K562 (cell line): Measurements from ENCODE around the gene PYDC1. TPM values are rescaled to one million over a fixed set of nuclear protein-coding genes. Genes with fewer than 3 reads are reported as not detected.

Source experiments
- ATAC-seq: fragments of 200-7000 bp; cut with Tn5 transposase; 3 replicates; pipeline ENCODE4 v1.9.1; 2020; ENCODE audit warnings: moderate library complexity
- BruUV-seq: library from RNA; stranded (reverse); fragments of 400-500 nt; replicated peaks from 2 replicates; lab custom pipeline; 2021; lab: Mats Ljungman, UMichigan
- CTCF ChIA-PET: fragments of 300-600 bp; formaldehyde crosslinking; extraction: SDS; loops from one replicate; lab custom pipeline; 2021; ENCODE audit warnings: low intra/inter-chr PET ratio; lab: Yijun Ruan, JAX
- POLR2A ChIA-PET: fragments of 300-600, 350-650 bp; sonication (Branson Sonifier 250); formaldehyde crosslinking; extraction: SDS; loops from one replicate; lab custom pipeline; 2021; ENCODE audit warnings: antibody characterized with exemption, inconsistent platforms; lab: Yijun Ruan, JAX
- DNase-seq, 4 experiments: peaks; one replicate each; pipeline versions ENCODE4 v3.0.0 to v3.0.0-alpha.2; 2011 to 2018; ENCODE audit warnings: low spot score in 3 of 4, mixed read lengths in 3 of 4; ENCODE audit errors: extremely low read depth in 1 of 4
- FAIRE-seq: peaks from 2 replicates; lab custom pipeline; 2011; peaks lifted over from hg19 to GRCh38; lab: Jason Lieb, UNC
- H2AFZ ChIP-seq: 2 replicates; pipeline ENCODE4 v1.6.0; 2011; ENCODE audit warnings: low read depth, low read length, control low read depth, inconsistent platforms
- H3K27ac ChIP-seq: fragments of 200-600 bp; 3 replicates; pipeline ENCODE4 v1.8.0; 2011; ENCODE audit warnings: low read depth, mild to moderate bottlenecking, control low read depth, inconsistent platforms, low read length, moderate library complexity, mixed read lengths; ENCODE audit errors: extremely low read depth
- H3K27me3 ChIP-seq, 2 experiments: fragments of 300-600 bp in 1 of 2; 2 replicates in 1 of 2; 3 replicates in 1 of 2; pipeline versions ENCODE4 v1.6.0 to v1.8.0; 2011; ENCODE audit warnings: inconsistent platforms in 2 of 2, low read length in 2 of 2, mild to moderate bottlenecking in 1 of 2, mixed read lengths in 1 of 2, moderate library complexity in 1 of 2; ENCODE audit not compliant: control insufficient read depth in 2 of 2, insufficient read depth in 2 of 2
- H3K36me3 ChIP-seq: fragments of 300-600 bp; 3 replicates; pipeline ENCODE4 v1.8.0; 2011; ENCODE audit warnings: mild to moderate bottlenecking, low read length, inconsistent platforms; ENCODE audit not compliant: control insufficient read depth, insufficient read depth
- H3K4me1 ChIP-seq, 2 experiments: fragments of 200-600 bp in 1 of 2; replicated peaks in 1 of 2; 2 replicates in 1 of 2; 3 replicates in 1 of 2; pipeline versions ENCODE4 v1.5.1 to v1.8.0; 2011; ENCODE audit warnings: inconsistent platforms in 2 of 2, low read length in 2 of 2, mild to moderate bottlenecking in 1 of 2, mixed read lengths in 1 of 2, moderate library complexity in 1 of 2; ENCODE audit not compliant: control insufficient read depth in 2 of 2, insufficient read depth in 2 of 2
- H3K4me2 ChIP-seq: 2 replicates; pipeline ENCODE4 v1.6.1; 2011; ENCODE audit warnings: low read length, control low read depth, inconsistent platforms, mixed read lengths; ENCODE audit not compliant: insufficient read depth
- H3K4me3 ChIP-seq: fragments of 200-600 bp; sonication (generic), shearing (Covaris generic); 2 replicates; pipeline ENCODE4 v1.5.1; 2016; ENCODE audit warnings: control low read depth, inconsistent platforms
- H3K79me2 ChIP-seq: fragments of 200-600 bp; 3 replicates; pipeline ENCODE4 v1.8.0; 2011; ENCODE audit warnings: low read length, inconsistent platforms; ENCODE audit not compliant: control insufficient read depth, insufficient read depth
- H3K9ac ChIP-seq, 2 experiments: 2 replicates each; pipeline versions ENCODE4 v1.6.0 to v1.6.1; 2011; ENCODE audit warnings: low read depth in 2 of 2, low read length in 2 of 2, control low read depth in 1 of 2, inconsistent platforms in 1 of 2, mild to moderate bottlenecking in 1 of 2, mixed read lengths in 1 of 2; ENCODE audit not compliant: insufficient read depth in 1 of 2
- H3K9me1 ChIP-seq: one replicate; pipeline ENCODE4 v1.6.0; 2011; ENCODE audit warnings: inconsistent platforms, mild to moderate bottlenecking, low read length, moderate library complexity; ENCODE audit not compliant: control insufficient read depth, insufficient read depth
- H3K9me3 ChIP-seq: replicated peaks from 2 replicates; pipeline ENCODE4 v1.5.1; 2011; ENCODE audit warnings: low read depth, low read length, inconsistent platforms; ENCODE audit not compliant: control insufficient read depth, insufficient read depth
- H4K20me1 ChIP-seq: replicated peaks from 2 replicates; pipeline ENCODE4 v1.6.1; 2011; ENCODE audit warnings: low read length, inconsistent platforms, mixed read lengths; ENCODE audit not compliant: control insufficient read depth, insufficient read depth
- ATF6 ChIP-seq: sonication (generic); formaldehyde crosslinking; IDR thresholded peaks from 2 replicates; pipeline ENCODE4 v1.4.0; 2020; ENCODE audit warnings: mild to moderate bottlenecking, missing genetic modification reagents
- CTCF ChIP-seq, 3 experiments: IDR thresholded peaks in 2 of 3; conservative IDR thresholded peaks in 1 of 3; 2 replicates each; pipeline ENCODE4 v1.5.1; 2011 to 2012; ENCODE audit warnings: low read length in 3 of 3, mild to moderate bottlenecking in 3 of 3, control low read depth in 2 of 3, improper control_type of control experiment in 1 of 3, inconsistent platforms in 1 of 3, low read depth in 1 of 3, mixed read lengths in 1 of 3, moderate library complexity in 1 of 3; ENCODE audit not compliant: insufficient read depth in 2 of 3
- RBFOX2 ChIP-seq: fragments of 200-400 bp; formaldehyde crosslinking; IDR thresholded peaks from 2 replicates; pipeline ENCODE4 v1.6.1; 2017; ENCODE audit warnings: low read depth, mild to moderate bottlenecking, low read length, moderate library complexity
- WGBS: fragments of 100-300 bp; shearing (Covaris generic); methylation state at CpG from one replicate; pipeline ENCODE4 v1.1.6; 2016; ENCODE audit warnings: low coverage, mixed read lengths; ENCODE audit not compliant: insufficient coverage; ENCODE audit errors: missing lambda C conversion rate; 5-methylcytosine and 5-hydroxymethylcytosine counted together
- in situ Hi-C: fragments of 300-500 bp; cut with MboI; formaldehyde crosslinking; loops from 4 replicates; pipeline ENCODE4 v1.15.0; 2018; ENCODE audit warnings: inconsistent platforms, mixed read lengths
- intact Hi-C: fragments of 100-400 bp; cut with micrococcal nuclease; formaldehyde crosslinking; loops from 2 replicates; pipeline ENCODE4 v1.14.2; 2022
- polyA plus RNA-seq, 8 experiments: library from polyadenylated mRNA; depleted of rRNA in 4 of 8; stranded (reverse) in 5 of 8; unstranded in 3 of 8; fragments of >200 nt; fragmentation: Nextera tagmentation in 2 of 8; fragmentation: Illumina TruSeq in 1 of 8; extraction: Ambion mirVana in 2 of 8; extraction: Trizol in 1 of 8; gene quantifications; 2 replicates each; pipeline versions ENCODE4 v1.2.1 to v1.2.3, GENCODE V29; 2011 to 2014; ENCODE audit warnings: inconsistent platforms in 1 of 8, missing spikeins in 1 of 8
- total RNA-seq, 7 experiments: library from RNA; depleted of rRNA in 6 of 7; stranded (reverse); fragments of >200 nt in 6 of 7; fragmentation: Illumina TruSeq in 2 of 7; extraction: Trizol in 2 of 7; gene quantifications; 2 replicates each; pipeline versions ENCODE4 v1.2.1 to v1.2.3, GENCODE V29; 2011 to 2021; ENCODE audit warnings: low replicate concordance in 1 of 7

The PYDC1 gene
- total and polyA plus RNA-seq, 9 of the 15 experiments (the other 6 are each of a cell fraction or from before 2014, with no cell fraction given): not detected

- no peak overlapping the region for H3K4me2 ChIP-seq
- POLR2A ChIA-PET: interaction anchor here (0.7 to 1.0 kb wide), 4 partner anchors 10 to 686 kb away, joined by 3 read pairs; partner anchors contain the start of genes KAT8 and ZNF267
- DNase-seq: no peak
- TF ChIP-seq CTCF (IDR thresholded peaks at IDR 0.05 in 2 of 3, conservative IDR thresholded peaks at IDR 0.05 in 1 of 3; ENCODE audit: insufficient read depth in 2 of 3, low read depth in 1 of 3, low read length in 3 of 3): 0 out of 6 replicates have a peak, but pooled peaks of 1 of the 3 experiments have one; percentile 3
- TF ChIP-seq ATF6: no peak
- TF ChIP-seq RBFOX2: peak; percentile 40; the same call in 1 of the 2 replicates
- TF ChIP-seq, all 486 proteins: peak for 2
- Histone ChIP-seq H3K36me3 (peaks cover 100% of the 10 kb centered on the region), H3K4me1 (peaks cover 6 to 7% of the 10 kb centered on the region in 2 experiments; a peak in 4 of 5 replicates), H3K9me1 (peaks cover 8% of the 10 kb centered on the region), H3K79me2 (peaks cover 76% of the 10 kb centered on the region), H3K27ac (no peak overlapping the region), H2AFZ (no peak overlapping the region), H4K20me1 (peaks cover 31% of the 10 kb centered on the region), H3K4me3 (no peak overlapping the region), H3K9me3 (no peaks in the 10 kb centered on the region), H3K9ac (no peak overlapping the region), H3K27me3 (no peaks in the 10 kb centered on the region)
- FAIRE-seq (no peak), ATAC-seq (peak; percentile 9)
- in situ Hi-C loops: no loop called here
- 93% methylated on average over 8 of the region's 8 CpGs for WGBS
- intact Hi-C loops: loop anchor here (10.0 kb wide), 1 partner anchor 257 kb away; the partner anchor contains the start of gene ZNF843
- CTCF ChIA-PET: no interaction called here
- BruUV-seq: no TSS peak
Measured at GRCh38 chr16:31187808-31188189, 29.1 kb downstream of the PYDC1 start.
